ENCODE results near the gene ABLIM1.

ABLIM1 gene

GRCh38 chr10:114526126-114526503 lies 132.0 kb downstream of the ABLIM1 start:
- Histone ChIP-seq H3K9me3 (ENCODE audit: insufficient read depth, low read depth, low read length) (no peaks in the 10 kb centered on the region), H3K27ac (ENCODE audit: low read depth, low read length) (peak overlapping the region; percentile 68), H3K9ac (ENCODE audit: low read depth, low read length) (peak overlapping the region; percentile 64), H3K4me3 (ENCODE audit: low read length) (peak overlapping the region; percentile 73), H3K4me1 (ENCODE audit: insufficient read depth, low read length) (peaks cover 53% of the 10 kb centered on the region), H3K36me3 (ENCODE audit: insufficient read depth, low read length) (no peaks in the 10 kb centered on the region), H3K27me3 (ENCODE audit: insufficient read depth, low read length) (no peaks in the 10 kb centered on the region)
- 7% methylated on average over 4 of the region's 5 CpGs for WGBS

DNA sequence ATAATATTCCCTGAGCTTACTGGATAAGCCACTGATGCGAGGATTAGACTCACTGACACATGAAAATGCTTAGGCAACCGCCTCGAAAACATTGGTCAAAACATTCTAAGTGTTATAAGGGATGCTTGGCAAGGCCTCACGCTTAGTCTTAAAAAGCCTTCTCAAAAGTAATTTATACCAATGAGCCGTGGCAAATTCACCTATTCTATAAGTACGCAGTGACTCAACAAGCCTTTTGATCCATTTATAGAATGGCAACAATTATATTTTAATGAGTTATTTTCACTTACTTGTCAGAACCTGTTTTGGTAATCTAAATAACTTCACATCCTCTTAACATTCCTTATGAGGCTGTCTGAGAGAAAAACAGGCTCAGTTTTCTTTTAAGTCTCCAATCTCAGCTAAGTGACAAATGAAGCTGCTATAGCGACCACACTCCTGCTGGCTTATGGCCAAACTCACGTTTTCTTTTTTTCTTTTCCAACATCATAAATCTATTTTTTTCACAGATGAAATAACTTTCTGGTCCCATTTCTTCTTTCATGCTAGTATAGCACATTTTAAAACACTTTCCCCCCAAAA lies 132.6 kb downstream of the ABLIM1 start:
- Histone ChIP-seq H3K4me3 (ENCODE audit: low read length) (peak overlapping the region; percentile 73), H3K9ac (ENCODE audit: low read depth, low read length) (peak overlapping the region; percentile 64; the same call in 1 of the 2 replicates), H3K36me3 (ENCODE audit: insufficient read depth, low read length) (no peaks in the 10 kb centered on the region), H3K9me3 (ENCODE audit: insufficient read depth, low read depth, low read length) (no peaks in the 10 kb centered on the region), H3K4me1 (ENCODE audit: insufficient read depth, low read length) (peaks cover 53% of the 10 kb centered on the region), H3K27ac (ENCODE audit: low read depth, low read length) (no peak overlapping the region), H3K27me3 (ENCODE audit: insufficient read depth, low read length) (no peaks in the 10 kb centered on the region)
- WGBS, result 55% methylated on average over 8 of the region's 8 CpGs

- Histone ChIP-seq H3K27me3 (ENCODE audit: insufficient read depth, low read length) (no peaks in the 10 kb centered on the region), H3K9me3 (ENCODE audit: insufficient read depth, low read depth, low read length) (no peaks in the 10 kb centered on the region), H3K4me1 (ENCODE audit: insufficient read depth, low read length) (peaks cover 69% of the 10 kb centered on the region), H3K36me3 (ENCODE audit: insufficient read depth, low read length) (no peaks in the 10 kb centered on the region), H3K4me3 (ENCODE audit: low read length) (no peak overlapping the region), H3K9ac (ENCODE audit: low read depth, low read length) (no peak overlapping the region), H3K27ac (ENCODE audit: low read depth, low read length) (no peak overlapping the region)
- 92% methylated on average over 3 of the region's 3 CpGs for WGBS
Measured at GRCh38 chr10:114523876-114524275, 134.2 kb downstream of the ABLIM1 start.

DNA sequence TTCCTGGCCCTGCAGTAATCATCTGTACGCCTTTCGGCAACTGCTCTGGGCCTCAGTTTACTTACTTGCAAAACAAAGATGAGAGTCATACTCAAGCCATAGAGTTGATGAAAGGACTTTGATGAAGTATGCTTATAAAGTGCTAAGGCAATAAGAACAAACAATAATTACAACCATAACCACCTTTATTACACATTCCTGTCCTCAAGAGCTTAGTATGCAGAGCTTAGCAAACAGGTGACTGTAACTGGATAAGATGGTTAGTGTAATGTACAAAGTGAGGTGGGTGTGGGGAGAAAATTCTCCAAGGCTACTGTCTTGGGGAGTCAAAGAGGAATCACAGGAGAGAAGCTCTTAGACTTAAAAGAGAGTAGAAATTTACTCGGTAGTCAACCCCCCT lies 136.8 kb downstream of the ABLIM1 start:
- peaks cover 77% of the 10 kb centered on the region for H3K4me1 ChIP-seq (ENCODE audit: insufficient read depth, low read length)
- no peak overlapping the region for H3K4me3 ChIP-seq (ENCODE audit: low read length)
- H3K9ac ChIP-seq (ENCODE audit: low read depth, low read length), result no peak overlapping the region
- H3K27me3 ChIP-seq (ENCODE audit: insufficient read depth, low read length), result no peaks in the 10 kb centered on the region
- no peaks in the 10 kb centered on the region for H3K9me3 ChIP-seq (ENCODE audit: insufficient read depth, low read depth, low read length)
- no peaks in the 10 kb centered on the region for H3K36me3 ChIP-seq (ENCODE audit: insufficient read depth, low read length)
- H3K27ac ChIP-seq (ENCODE audit: low read depth, low read length), result no peak overlapping the region
- WGBS, result 96% methylated on average over 3 of the region's 3 CpGs

GRCh38 chr10:114520453-114520852 lies 137.6 kb downstream of the ABLIM1 start:
- 82% methylated on average over 4 of the region's 4 CpGs for WGBS
- Histone ChIP-seq H3K4me1 (ENCODE audit: insufficient read depth, low read length) (peaks cover 73% of the 10 kb centered on the region), H3K27me3 (ENCODE audit: insufficient read depth, low read length) (no peaks in the 10 kb centered on the region), H3K9ac (ENCODE audit: low read depth, low read length) (no peak overlapping the region), H3K36me3 (ENCODE audit: insufficient read depth, low read length) (no peaks in the 10 kb centered on the region), H3K4me3 (ENCODE audit: low read length) (no peak overlapping the region), H3K27ac (ENCODE audit: low read depth, low read length) (no peak overlapping the region), H3K9me3 (ENCODE audit: insufficient read depth, low read depth, low read length) (no peaks in the 10 kb centered on the region)

DNA sequence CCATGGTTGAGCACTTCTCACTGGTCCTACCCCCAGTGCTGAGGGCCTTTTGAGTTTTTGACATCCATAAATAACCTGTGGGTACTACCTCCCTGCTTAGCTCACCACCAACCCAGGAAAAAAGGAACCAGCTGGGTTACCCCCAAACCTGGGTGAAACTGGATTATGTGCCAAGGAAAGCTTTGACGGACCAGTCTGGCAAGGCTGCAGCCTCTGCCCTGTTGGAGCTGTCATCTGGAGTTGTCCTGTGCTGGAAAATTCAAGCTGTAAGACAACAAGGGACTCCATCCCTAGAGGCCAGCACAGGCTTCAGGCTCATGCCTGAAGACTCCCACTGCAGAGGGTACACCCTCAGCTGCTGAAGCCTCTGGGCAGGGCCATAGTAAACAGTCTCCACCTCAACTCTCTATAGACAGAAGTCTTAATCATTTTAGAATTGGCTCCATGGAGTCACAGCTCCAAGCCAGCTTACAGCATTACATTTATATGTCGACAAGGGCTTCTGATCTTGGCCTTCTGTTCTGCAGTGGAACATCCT lies 138.2 kb downstream of the ABLIM1 start:
- 96% methylated on average over 2 of the region's 2 CpGs for WGBS
- Histone ChIP-seq H3K4me1 (ENCODE audit: insufficient read depth, low read length) (peaks cover 73% of the 10 kb centered on the region), H3K27me3 (ENCODE audit: insufficient read depth, low read length) (no peaks in the 10 kb centered on the region), H3K27ac (ENCODE audit: low read depth, low read length) (no peak overlapping the region), H3K4me3 (ENCODE audit: low read length) (no peak overlapping the region), H3K9ac (ENCODE audit: low read depth, low read length) (no peak overlapping the region), H3K9me3 (ENCODE audit: insufficient read depth, low read depth, low read length) (no peaks in the 10 kb centered on the region), H3K36me3 (ENCODE audit: insufficient read depth, low read length) (no peaks in the 10 kb centered on the region)

DNA sequence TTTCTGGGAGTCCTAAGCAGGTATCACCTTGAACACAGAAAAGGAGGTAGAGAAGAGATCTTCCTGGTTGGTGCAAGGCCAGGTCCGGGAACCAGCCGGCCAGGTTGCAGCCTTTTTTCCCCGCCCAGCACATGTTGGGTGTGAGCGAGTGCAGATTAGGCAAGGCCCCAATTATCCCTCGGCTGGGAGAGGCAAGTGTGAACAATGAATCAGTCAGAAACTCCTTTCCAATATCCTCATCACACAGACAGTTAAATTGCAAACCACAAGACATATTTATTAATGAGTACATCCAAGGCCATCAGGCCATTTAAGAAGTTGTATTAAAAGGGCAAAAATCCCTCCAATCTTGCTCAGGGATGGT lies 138.8 kb downstream of the ABLIM1 start:
- H3K36me3 ChIP-seq (ENCODE audit: insufficient read depth, low read length), result no peaks in the 10 kb centered on the region
- no peaks in the 10 kb centered on the region for H3K27me3 ChIP-seq (ENCODE audit: insufficient read depth, low read length)
- peaks cover 68% of the 10 kb centered on the region for H3K4me1 ChIP-seq (ENCODE audit: insufficient read depth, low read length)
- no peaks in the 10 kb centered on the region for H3K9me3 ChIP-seq (ENCODE audit: insufficient read depth, low read depth, low read length)
- no peak overlapping the region for H3K4me3 ChIP-seq (ENCODE audit: low read length)
- 66% methylated on average over 5 of the region's 5 CpGs for WGBS
- no peak overlapping the region; the same call in 1 of the 2 replicates for H3K27ac ChIP-seq (ENCODE audit: low read depth, low read length)
- no peak overlapping the region for H3K9ac ChIP-seq (ENCODE audit: low read depth, low read length)

- Histone ChIP-seq H3K27ac (ENCODE audit: low read depth, low read length) (no peak overlapping the region; the same call in 1 of the 2 replicates), H3K27me3 (ENCODE audit: insufficient read depth, low read length) (no peaks in the 10 kb centered on the region), H3K4me1 (ENCODE audit: insufficient read depth, low read length) (peaks cover 62% of the 10 kb centered on the region), H3K9ac (ENCODE audit: low read depth, low read length) (no peak overlapping the region), H3K36me3 (ENCODE audit: insufficient read depth, low read length) (no peaks in the 10 kb centered on the region), H3K9me3 (ENCODE audit: insufficient read depth, low read depth, low read length) (no peaks in the 10 kb centered on the region), H3K4me3 (ENCODE audit: low read length) (no peak overlapping the region)
- 78% methylated on average over 4 of the region's 4 CpGs for WGBS
Measured at GRCh38 chr10:114518401-114519305, 139.4 kb downstream of the ABLIM1 start.

DNA sequence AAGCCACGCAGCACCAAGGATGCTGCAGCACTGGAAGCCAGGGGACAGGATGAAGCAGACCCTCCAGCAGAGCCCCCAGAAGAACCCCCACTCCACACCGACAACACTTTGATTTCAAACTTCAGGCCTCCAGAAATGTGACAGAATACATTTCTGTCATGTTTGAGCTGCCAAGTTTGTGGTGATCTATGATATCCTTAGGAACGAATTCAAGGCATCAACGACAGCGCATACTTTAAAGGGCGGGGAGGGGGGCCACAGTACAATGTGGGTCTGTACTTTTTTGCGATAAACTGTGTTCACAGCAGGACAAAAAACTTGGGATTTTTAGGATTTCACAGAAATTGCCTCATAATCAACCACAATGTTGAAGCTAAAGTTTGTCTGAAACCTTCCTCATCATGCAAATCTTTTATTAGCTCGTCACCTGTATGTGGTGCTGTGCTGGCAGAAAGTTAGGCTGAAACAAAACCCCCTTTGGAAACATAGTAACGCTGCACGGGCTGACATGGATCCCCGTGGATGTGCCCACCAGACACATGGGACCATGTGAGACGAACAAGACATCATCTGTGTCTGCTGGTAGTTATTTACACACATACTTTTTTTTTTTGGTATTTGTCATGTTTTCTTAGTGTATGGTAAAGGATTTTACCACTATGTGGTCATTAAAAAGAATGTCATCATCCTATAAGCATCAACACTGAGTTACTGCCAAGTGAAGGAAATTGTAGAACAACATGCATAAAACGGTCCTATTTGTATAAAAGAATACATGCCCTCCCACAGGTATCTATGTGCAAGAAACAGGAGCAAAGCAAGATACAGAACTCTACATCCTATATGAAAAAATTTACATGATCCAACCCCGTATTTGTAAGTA lies 140.5 kb downstream of the ABLIM1 start:
- H3K4me3 ChIP-seq (ENCODE audit: low read length), result no peak overlapping the region
- no peaks in the 10 kb centered on the region for H3K36me3 ChIP-seq (ENCODE audit: insufficient read depth, low read length)
- no peak overlapping the region for H3K9ac ChIP-seq (ENCODE audit: low read depth, low read length)
- no peaks in the 10 kb centered on the region for H3K27me3 ChIP-seq (ENCODE audit: insufficient read depth, low read length)
- H3K27ac ChIP-seq (ENCODE audit: low read depth, low read length), result no peak overlapping the region
- no peaks in the 10 kb centered on the region for H3K9me3 ChIP-seq (ENCODE audit: insufficient read depth, low read depth, low read length)
- WGBS, result 92% methylated on average over 14 of the region's 14 CpGs
- H3K4me1 ChIP-seq (ENCODE audit: insufficient read depth, low read length), result peaks cover 54% of the 10 kb centered on the region

DNA sequence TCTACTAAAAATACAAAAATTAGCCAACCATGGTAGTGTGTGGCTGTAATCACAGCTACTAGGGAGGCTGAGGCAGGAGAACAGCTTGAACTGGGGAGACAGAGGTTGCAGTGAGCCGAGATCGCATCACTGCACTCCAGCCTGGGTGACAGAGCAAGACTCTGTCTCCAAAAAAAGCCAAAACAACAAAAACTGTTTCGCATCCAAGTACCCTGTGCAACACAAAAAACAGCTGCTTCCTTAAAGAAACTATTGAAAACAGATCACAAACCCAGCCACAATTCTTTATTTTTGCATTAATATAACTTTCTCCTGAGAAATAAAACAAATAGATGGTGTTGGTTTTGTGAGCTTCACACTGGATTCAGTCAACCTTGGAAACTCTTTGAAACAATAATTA lies 141.7 kb downstream of the ABLIM1 start:
- H3K9ac ChIP-seq (ENCODE audit: low read depth, low read length), result no peak overlapping the region

More for the DNA sequence above, 141.7 kb downstream of the ABLIM1 start:
- Histone ChIP-seq H3K27ac (ENCODE audit: low read depth, low read length) (no peak overlapping the region), H3K27me3 (ENCODE audit: insufficient read depth, low read length) (no peaks in the 10 kb centered on the region), H3K9me3 (ENCODE audit: insufficient read depth, low read depth, low read length) (no peaks in the 10 kb centered on the region), H3K36me3 (ENCODE audit: insufficient read depth, low read length) (no peaks in the 10 kb centered on the region), H3K4me1 (ENCODE audit: insufficient read depth, low read length) (peaks cover 43% of the 10 kb centered on the region), H3K4me3 (ENCODE audit: low read length) (no peak overlapping the region)
- WGBS, result 94% methylated on average over 3 of the region's 3 CpGs
